Measurements from ENCODE around the gene KHDC3L.

Gene KHDC3L

GRCh38 chr6:73339340-73339739 lies 23.1 kb upstream of the KHDC3L start:
- POLR2A ChIA-PET = no interaction called here
- H3K4me3 ChIP-seq (ENCODE audit: low read depth, low read length) = no peak overlapping the region
- DNase-seq (ENCODE audit: low read depth, low spot score) = no peak
- CTCF ChIA-PET = interaction anchor here (1.2 to 1.3 kb wide), 2 partner anchors 13 to 52 kb away, joined by 3 read pairs; no protein-coding TSS in a partner anchor
- no peak for TF ChIP-seq CTCF (IDR thresholded peaks at IDR 0.05; ENCODE audit: insufficient read depth, low read length, missing control alignments)

GRCh38 chr6:73340048-73340447 lies 22.4 kb upstream of the KHDC3L start:
- POLR2A ChIA-PET = no interaction called here
- TF ChIP-seq CTCF (IDR thresholded peaks at IDR 0.05; ENCODE audit: insufficient read depth, low read length, missing control alignments) = no peak
- CTCF ChIA-PET = no interaction called here
- no peak for DNase-seq (ENCODE audit: low read depth, low spot score)
- H3K4me3 ChIP-seq (ENCODE audit: low read depth, low read length) = no peak overlapping the region

GRCh38 chr6:73341335-73341734 lies 21.1 kb upstream of the KHDC3L start:
- DNase-seq (ENCODE audit: low read depth, low spot score) = no peak
- CTCF ChIA-PET = interaction anchor here (5.2 kb wide), 1 partner anchor 14 kb away, joined by 23 read pairs; no protein-coding TSS in a partner anchor
- TF ChIP-seq CTCF (IDR thresholded peaks at IDR 0.05; ENCODE audit: insufficient read depth, low read length, missing control alignments) = no peak
- no peak overlapping the region for H3K4me3 ChIP-seq (ENCODE audit: low read depth, low read length)
- POLR2A ChIA-PET = no interaction called here

- no peak overlapping the region for H3K4me3 ChIP-seq (ENCODE audit: low read depth, low read length)
- no peak for DNase-seq (ENCODE audit: low read depth, low spot score)
- ChIA-PET CTCF (interaction anchor here (5.2 kb wide), 1 partner anchor 15 kb away, joined by 23 read pairs; no protein-coding TSS in a partner anchor), POLR2A (no interaction called here)
- TF ChIP-seq CTCF (IDR thresholded peaks at IDR 0.05; ENCODE audit: insufficient read depth, low read length, missing control alignments) = no peak
These were observed 20.3 kb upstream of the KHDC3L start for GRCh38 chr6:73342174-73342573.

- H3K4me3 ChIP-seq (ENCODE audit: low read depth, low read length) = no peak overlapping the region
- CTCF ChIA-PET = interaction anchor here (1.9 to 5.2 kb wide), 2 partner anchors 16 to 57 kb away, joined by 5 to 23 read pairs; no protein-coding TSS in a partner anchor
- DNase-seq (ENCODE audit: low read depth, low spot score) = no peak
- POLR2A ChIA-PET = no interaction called here
- TF ChIP-seq CTCF (IDR thresholded peaks at IDR 0.05; ENCODE audit: insufficient read depth, low read length, missing control alignments) = no peak
These were observed 19.3 kb upstream of the KHDC3L start for GRCh38 chr6:73343164-73343563.

GRCh38 chr6:73348550-73349204 lies 13.8 kb upstream of the KHDC3L start:
- POLR2A ChIA-PET = no interaction called here
- H3K4me3 ChIP-seq (ENCODE audit: low read depth, low read length) = no peak overlapping the region
- CTCF ChIA-PET = interaction anchor here (1.7 kb wide), 2 partner anchors 20 to 23 kb away, joined by 4 to 5 read pairs; no protein-coding TSS in a partner anchor
- no peak for DNase-seq (ENCODE audit: low read depth, low spot score)
- no peak for TF ChIP-seq CTCF (IDR thresholded peaks at IDR 0.05; ENCODE audit: insufficient read depth, low read length, missing control alignments)

Measured in AG04449 (cell line).